Trophoblast cell (in vitro differentiated cells and primary cell): ENCODE data around the gene FOXRED1.

Experiments
- DNase-seq, 2 donors: peaks; one replicate each; pipeline ENCODE4 v3.0.0-alpha.2; 2016
- H2AFZ ChIP-seq: 2 replicates; pipeline ENCODE4 v1.6.1; 2013; ENCODE audit warnings: low read length, moderate library complexity, mild to moderate bottlenecking; ENCODE audit not compliant: insufficient read depth, poor library complexity
- H2AK5ac ChIP-seq: 2 replicates; pipeline ENCODE4 v1.6.1; 2013; ENCODE audit warnings: mild to moderate bottlenecking, low read length
- H2BK120ac ChIP-seq: 2 replicates; pipeline ENCODE4 v1.6.1; 2013; ENCODE audit warnings: low read length, mild to moderate bottlenecking, moderate library complexity; ENCODE audit not compliant: insufficient read depth, poor library complexity
- H2BK12ac ChIP-seq: 2 replicates; pipeline ENCODE4 v1.6.1; 2013; ENCODE audit warnings: mild to moderate bottlenecking, low read length, moderate library complexity
- H2BK5ac ChIP-seq: 2 replicates; pipeline ENCODE4 v1.6.1; 2013; ENCODE audit warnings: low read length, low read depth, moderate library complexity, mild to moderate bottlenecking; ENCODE audit not compliant: poor library complexity
- H3K14ac ChIP-seq: 2 replicates; pipeline ENCODE4 v1.6.1; 2013; ENCODE audit warnings: mild to moderate bottlenecking, low read length
- H3K18ac ChIP-seq: 2 replicates; pipeline ENCODE4 v1.6.1; 2013; ENCODE audit warnings: mild to moderate bottlenecking, low read length
- H3K23ac ChIP-seq: 2 replicates; pipeline ENCODE4 v1.6.1; 2013; ENCODE audit warnings: low read length
- H3K27ac ChIP-seq: 2 replicates; pipeline ENCODE4 v1.5.1; 2013; ENCODE audit warnings: low read depth, mild to moderate bottlenecking, inconsistent platforms, low read length, moderate library complexity
- H3K27me3 ChIP-seq: 2 replicates; pipeline ENCODE4 v1.6.1; 2013; ENCODE audit warnings: inconsistent platforms, mild to moderate bottlenecking, low read length, moderate library complexity; ENCODE audit not compliant: insufficient read depth
- H3K36me3 ChIP-seq, 2 experiments: 1 replicate in 1 of 2; 2 replicates in 1 of 2; pipeline ENCODE4 v1.6.1; 2013; ENCODE audit warnings: low read length in 2 of 2, mild to moderate bottlenecking in 2 of 2, moderate library complexity in 1 of 2; ENCODE audit not compliant: insufficient read depth in 2 of 2, control insufficient read depth in 1 of 2
- H3K4ac ChIP-seq: 2 replicates; pipeline ENCODE4 v1.6.1; 2013; ENCODE audit warnings: low read depth, mild to moderate bottlenecking, low read length, moderate library complexity
- H3K4me1 ChIP-seq, 2 experiments: 1 replicate in 1 of 2; 2 replicates in 1 of 2; pipeline ENCODE4 v1.6.1; 2013; ENCODE audit warnings: low read length in 2 of 2, mild to moderate bottlenecking in 2 of 2, moderate library complexity in 1 of 2; ENCODE audit not compliant: insufficient read depth in 2 of 2, control insufficient read depth in 1 of 2
- H3K4me2 ChIP-seq: 2 replicates; pipeline ENCODE4 v1.6.1; 2013; ENCODE audit warnings: inconsistent platforms, mild to moderate bottlenecking, low read length, moderate library complexity
- H3K4me3 ChIP-seq: 2 replicates; pipeline ENCODE4 v1.5.1; 2013; ENCODE audit warnings: mild to moderate bottlenecking, low read depth, low read length, inconsistent platforms
- H3K79me1 ChIP-seq: one replicate; pipeline ENCODE4 v1.6.1; 2013; ENCODE audit warnings: low read length
- H3K79me2 ChIP-seq: 2 replicates; pipeline ENCODE4 v1.6.1; 2013; ENCODE audit warnings: low read length, mild to moderate bottlenecking; ENCODE audit not compliant: control insufficient read depth, insufficient read depth, poor library complexity
- H3K9ac ChIP-seq: 2 replicates; pipeline ENCODE4 v1.6.1; 2013; ENCODE audit warnings: mild to moderate bottlenecking, low read length
- H3K9me3 ChIP-seq: 2 replicates; pipeline ENCODE4 v1.6.1; 2013; ENCODE audit warnings: low read depth, mild to moderate bottlenecking, control low read depth, inconsistent platforms, low read length; ENCODE audit not compliant: insufficient read depth
- H4K12ac ChIP-seq: 2 replicates; pipeline ENCODE4 v1.6.1; 2013; ENCODE audit warnings: low read depth, mild to moderate bottlenecking, low read length, moderate library complexity
- H4K8ac ChIP-seq: 2 replicates; pipeline ENCODE4 v1.6.1; 2013; ENCODE audit warnings: low read depth, mild to moderate bottlenecking, low read length, moderate library complexity
- H4K91ac ChIP-seq: one replicate; pipeline ENCODE4 v1.6.1; 2013; ENCODE audit warnings: low read depth, mild to moderate bottlenecking, low read length, moderate library complexity
- WGBS: extraction: QIAGEN DNeasy Blood & Tissue Kit; methylation state at CpG from one replicate; pipeline ENCODE4 v1.1.7; 2013; ENCODE audit warnings: missing lambda C conversion rate; ENCODE audit not compliant: insufficient read length, insufficient coverage; ENCODE audit errors: extremely low coverage; 5-methylcytosine and 5-hydroxymethylcytosine counted together

FOXRED1 gene

DNA sequence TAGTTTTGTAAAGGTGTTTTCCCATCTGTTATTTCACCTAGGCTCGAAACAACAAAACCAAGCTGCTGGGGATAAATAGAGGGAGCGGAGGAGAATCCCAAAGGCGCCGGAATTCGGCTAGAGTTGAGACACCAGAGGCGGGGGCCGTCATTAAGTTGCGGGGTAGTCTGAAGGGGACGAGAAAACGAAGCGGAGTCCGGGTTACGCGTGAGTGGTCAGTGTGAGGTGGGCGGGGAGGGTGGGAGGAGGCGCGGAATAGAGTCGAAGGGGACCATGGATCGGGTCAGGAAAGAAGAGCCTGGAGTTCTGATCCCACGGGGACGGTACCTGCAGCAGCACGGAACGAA, 620 bp upstream of the FOXRED1 start:
- Histone ChIP-seq H2BK12ac (no peak overlapping the region), H3K27me3 (no peaks in the 10 kb centered on the region), H3K9ac (peak overlapping the region; percentile 99), H3K4me2 (peak overlapping the region; percentile 86), H3K36me3 (peaks cover 38 to 58% of the 10 kb centered on the region in 2 experiments), H3K18ac (peak overlapping the region; percentile 98), H4K91ac (peak overlapping the region; percentile 92), H3K23ac (no peak overlapping the region), H2BK120ac (peak overlapping the region; percentile 78), H3K79me2 (peaks cover 12% of the 10 kb centered on the region), H2BK5ac (peak overlapping the region; percentile 97), H2AFZ (peak overlapping the region; percentile 74), H4K8ac (peak overlapping the region; percentile 99), H3K79me1 (peaks cover 7% of the 10 kb centered on the region), H2AK5ac (peak overlapping the region; percentile 78), H3K9me3 (no peaks in the 10 kb centered on the region), H3K14ac (peak overlapping the region; percentile 98), H3K4ac (peak overlapping the region; percentile 90), H3K27ac (peak overlapping the region; percentile 94), H4K12ac (peak overlapping the region; percentile 100), H3K4me3 (peak overlapping the region; percentile 98), H3K4me1 (peaks cover 9% of the 10 kb centered on the region in 2 experiments)
- DNase-seq, result no peak
- WGBS, result no CpG with 5 or more reads among the region's 23 CpGs

- Histone ChIP-seq H4K12ac (no peak overlapping the region), H3K14ac (no peak overlapping the region), H3K36me3 (peaks cover 41 to 50% of the 10 kb centered on the region in 2 experiments), H3K9me3 (no peaks in the 10 kb centered on the region), H3K4me3 (no peak overlapping the region), H3K9ac (no peak overlapping the region), H2BK12ac (no peak overlapping the region), H3K27me3 (no peaks in the 10 kb centered on the region), H2BK5ac (no peak overlapping the region), H4K91ac (peak overlapping the region; percentile 13), H3K4me1 (peaks cover 2 to 10% of the 10 kb centered on the region in 2 experiments), H3K18ac (no peak overlapping the region), H4K8ac (no peak overlapping the region), H3K23ac (no peak overlapping the region), H3K4ac (no peak overlapping the region), H3K4me2 (no peak overlapping the region), H3K79me2 (no peaks in the 10 kb centered on the region), H2AK5ac (no peak overlapping the region), H2AFZ (no peak overlapping the region), H3K27ac (no peak overlapping the region), H3K79me1 (no peaks in the 10 kb centered on the region), H2BK120ac (no peak overlapping the region)
- no peak for DNase-seq
- no CpG with 5 or more reads among the region's 11 CpGs for WGBS
Observed at GRCh38 chr11:126277322-126277721, 8.4 kb downstream of the FOXRED1 start.

DNA sequence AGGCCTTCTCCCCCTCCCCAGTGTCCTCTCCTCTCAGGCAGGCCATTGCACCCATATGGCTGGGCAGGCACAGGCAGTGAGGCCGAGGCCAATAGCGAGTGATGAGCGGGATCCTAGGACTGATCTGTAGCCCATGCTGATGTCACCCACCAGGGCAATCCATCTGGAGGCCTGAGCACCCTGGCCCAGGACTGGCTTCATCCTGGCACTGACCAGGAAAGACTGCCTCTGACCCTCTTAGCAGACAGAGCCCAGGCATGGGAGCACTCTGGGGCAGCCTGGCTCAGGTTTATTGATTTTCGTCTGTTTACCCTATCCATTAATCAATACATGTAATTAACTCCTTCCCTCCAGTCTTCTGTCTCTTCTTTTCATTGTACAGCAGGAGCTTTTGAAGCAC, 8.8 kb downstream of the FOXRED1 start:
- peaks cover 2% of the 10 kb centered on the region for H3K79me1 ChIP-seq
- no peak overlapping the region for H4K12ac ChIP-seq
- peaks cover 39 to 45% of the 10 kb centered on the region in 2 experiments for H3K36me3 ChIP-seq
- H3K18ac ChIP-seq, result no peak overlapping the region
- peaks cover 2 to 11% of the 10 kb centered on the region in 2 experiments for H3K4me1 ChIP-seq
- no peak overlapping the region for H2BK120ac ChIP-seq
- no peak overlapping the region for H3K4me3 ChIP-seq
- H4K91ac ChIP-seq, result no peak overlapping the region
- no peaks in the 10 kb centered on the region for H3K27me3 ChIP-seq
- H3K14ac ChIP-seq, result no peak overlapping the region
- H3K9ac ChIP-seq, result no peak overlapping the region
- H2BK5ac ChIP-seq, result no peak overlapping the region
- H3K27ac ChIP-seq, result no peak overlapping the region
- H2AFZ ChIP-seq, result no peak overlapping the region
- no peaks in the 10 kb centered on the region for H3K79me2 ChIP-seq
- no peak overlapping the region for H3K4me2 ChIP-seq
- H2AK5ac ChIP-seq, result no peak overlapping the region
- H2BK12ac ChIP-seq, result no peak overlapping the region
- H3K4ac ChIP-seq, result no peak overlapping the region
- H3K23ac ChIP-seq, result no peak overlapping the region
- no CpG with 5 or more reads among the region's 4 CpGs for WGBS
- H3K9me3 ChIP-seq, result no peaks in the 10 kb centered on the region
- DNase-seq, result no peak
- H4K8ac ChIP-seq, result no peak overlapping the region

DNA sequence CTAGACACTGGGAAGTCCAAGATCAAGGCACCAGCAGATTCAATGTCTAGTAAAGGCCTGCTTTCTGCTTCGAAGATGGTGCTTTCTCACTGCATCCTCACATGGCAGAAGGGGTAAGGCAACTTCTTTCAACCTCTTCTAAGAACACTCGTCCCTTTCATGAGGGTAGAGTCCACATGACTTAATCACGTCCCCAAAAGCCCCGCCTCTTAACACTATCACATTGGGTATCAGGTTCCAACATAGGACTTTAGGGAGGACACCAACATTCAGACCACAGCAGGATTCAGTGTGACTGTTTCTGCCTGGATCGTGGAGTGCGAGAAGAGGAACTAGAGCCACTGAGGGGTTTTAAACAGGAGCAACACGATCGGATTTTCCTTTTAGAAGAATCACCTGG, 10.2 kb downstream of the FOXRED1 start:
- peaks cover 30 to 32% of the 10 kb centered on the region in 2 experiments for H3K36me3 ChIP-seq
- peaks cover 8% of the 10 kb centered on the region for H3K79me1 ChIP-seq
- no peak overlapping the region for H3K9ac ChIP-seq
- no peak overlapping the region for H4K91ac ChIP-seq
- H3K14ac ChIP-seq, result no peak overlapping the region
- H3K18ac ChIP-seq, result no peak overlapping the region
- H3K23ac ChIP-seq, result no peak overlapping the region
- no peak overlapping the region for H2AK5ac ChIP-seq
- no peak overlapping the region for H3K4ac ChIP-seq
- peaks cover 6 to 17% of the 10 kb centered on the region in 2 experiments for H3K4me1 ChIP-seq
- H3K27me3 ChIP-seq, result no peaks in the 10 kb centered on the region
- no peak overlapping the region for H3K4me2 ChIP-seq
- H3K27ac ChIP-seq, result no peak overlapping the region
- H3K79me2 ChIP-seq, result peaks cover 6% of the 10 kb centered on the region
- H2BK120ac ChIP-seq, result no peak overlapping the region
- H3K9me3 ChIP-seq, result no peaks in the 10 kb centered on the region
- no peak overlapping the region for H2AFZ ChIP-seq
- no CpG with 5 or more reads among the region's 8 CpGs for WGBS
- H2BK5ac ChIP-seq, result no peak overlapping the region
- H3K4me3 ChIP-seq, result no peak overlapping the region
- H4K12ac ChIP-seq, result no peak overlapping the region
- H4K8ac ChIP-seq, result no peak overlapping the region
- DNase-seq, result no peak
- H2BK12ac ChIP-seq, result no peak overlapping the region
